Superior temporal gyrus (tissue), 1 donor: ENCODE results near the gene SLCO2A1.

Source experiments
- DNase-seq: peaks from one replicate; pipeline ENCODE4 v3.0.0-alpha.2; 2016; ENCODE audit errors: extremely low spot score

SLCO2A1 gene

DNA sequence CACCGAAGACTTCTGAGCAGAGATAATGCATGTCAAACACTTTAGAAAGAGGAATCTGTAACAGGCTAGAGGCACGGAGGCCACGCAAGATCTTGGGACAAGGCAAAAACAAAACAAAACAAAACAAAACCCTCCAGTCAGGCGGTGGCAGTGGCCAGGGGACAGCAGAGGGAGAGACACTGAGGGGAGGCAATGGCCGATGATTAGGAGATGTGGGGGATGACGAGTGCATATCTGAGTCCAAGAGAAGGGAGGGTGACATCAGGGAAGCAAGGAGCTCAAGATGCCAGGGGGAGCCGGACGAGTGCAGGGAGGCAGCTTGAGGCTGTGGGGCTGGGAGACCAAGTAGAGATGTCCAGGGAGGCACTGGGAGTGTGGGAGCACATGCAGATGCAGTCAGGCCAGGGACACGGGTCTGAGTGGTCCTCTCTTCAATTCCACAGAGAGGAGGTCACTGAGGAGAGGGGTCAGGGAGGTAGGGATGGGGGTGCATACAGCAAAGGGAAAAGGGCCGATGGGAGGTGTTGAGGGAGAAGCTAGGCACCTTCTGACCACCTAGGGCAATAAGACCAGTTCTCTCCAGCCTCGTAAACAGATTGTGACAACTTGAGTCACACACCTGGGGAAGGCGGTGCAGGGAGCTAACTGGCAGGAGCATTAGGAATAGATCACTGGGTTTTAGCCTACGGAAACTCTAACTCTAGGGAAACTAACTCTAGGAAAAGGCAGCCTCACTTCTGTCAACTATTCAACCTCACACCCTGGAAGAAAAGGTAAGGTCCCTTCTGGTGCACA lies 29.6 kb downstream of the SLCO2A1 start:
- no peak for DNase-seq

DNA sequence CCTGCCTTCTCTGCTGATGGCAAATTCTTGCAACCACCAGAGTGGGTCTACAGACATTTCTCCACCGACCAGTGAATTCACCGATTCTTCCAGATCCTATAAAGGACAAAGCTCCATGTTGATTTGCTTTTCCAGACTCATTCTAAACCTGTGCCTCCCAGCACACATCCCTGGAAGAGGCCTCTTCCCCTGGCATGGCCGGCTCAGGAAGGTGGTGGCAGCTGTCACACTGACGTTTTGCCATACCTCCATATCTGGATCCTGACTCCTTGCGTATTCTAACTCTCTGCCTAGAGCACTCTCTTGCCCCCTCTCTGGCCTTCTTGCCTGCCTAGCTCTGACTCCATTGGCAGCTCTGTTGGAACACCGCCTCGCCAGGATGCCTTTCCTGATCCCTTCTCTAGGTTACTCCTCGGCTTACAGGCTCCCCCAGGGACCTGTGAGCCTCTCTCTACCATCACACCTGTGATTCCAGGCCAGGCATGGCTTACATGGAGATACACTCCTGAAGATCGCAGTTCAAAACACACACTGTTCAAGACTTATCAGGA lies 31.0 kb downstream of the SLCO2A1 start:
- DNase-seq: no peak

DNA sequence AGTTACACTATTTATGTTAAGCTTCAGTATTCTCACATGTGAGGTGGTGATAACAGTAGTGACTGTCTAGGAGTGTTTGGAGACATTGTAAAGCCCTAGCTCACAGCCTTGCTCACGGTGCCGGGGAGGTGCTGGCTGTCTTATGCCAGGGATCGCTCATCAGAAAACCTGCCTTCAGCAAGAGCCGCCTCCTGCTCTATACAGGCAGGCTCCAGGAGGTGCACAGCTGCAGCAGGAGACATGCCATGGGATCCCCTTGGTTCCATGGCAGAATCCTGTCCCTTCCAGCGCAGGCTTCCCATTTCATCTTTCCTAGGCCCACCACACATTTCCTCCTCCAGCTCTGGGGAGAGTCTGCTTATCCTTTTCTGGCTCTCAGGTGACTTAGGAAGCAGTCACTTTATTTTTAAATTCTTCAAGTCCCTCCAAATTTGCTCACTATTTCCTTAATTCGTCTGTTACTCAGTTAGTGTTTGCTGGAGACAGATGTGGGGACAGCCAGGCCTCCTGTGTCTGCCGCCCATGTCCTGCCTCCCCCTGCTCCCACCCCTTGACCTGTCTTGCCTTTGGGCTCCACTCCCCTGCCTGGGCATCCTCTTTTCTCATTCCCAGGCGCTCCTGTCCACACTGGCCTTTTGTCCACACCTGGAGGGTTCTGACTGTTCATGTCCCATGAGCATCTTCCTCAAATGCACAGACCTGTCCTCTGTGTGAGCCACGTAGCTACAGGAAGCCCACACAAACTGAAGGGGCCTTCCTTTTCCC lies 31.7 kb downstream of the SLCO2A1 start:
- no peak for DNase-seq

DNA sequence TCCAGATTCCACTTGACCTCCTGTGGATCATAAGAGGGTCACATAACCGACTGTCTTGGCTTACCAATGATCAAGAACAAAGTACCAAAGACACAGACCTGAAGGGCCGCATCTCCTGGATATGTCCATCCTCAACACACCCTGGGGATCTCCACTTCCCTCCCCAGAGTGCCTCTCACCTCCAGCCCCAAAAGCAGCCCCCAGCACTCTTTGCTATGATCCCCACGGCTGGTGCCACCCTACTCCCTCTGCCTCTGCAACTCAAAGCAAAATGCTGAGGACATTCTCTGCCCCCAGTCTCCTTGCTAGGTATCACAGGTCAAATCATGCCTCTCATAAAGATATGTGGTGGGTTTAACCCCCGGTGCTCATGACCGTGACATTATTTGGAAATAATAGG lies 32.7 kb downstream of the SLCO2A1 start:
- DNase-seq: no peak

DNA sequence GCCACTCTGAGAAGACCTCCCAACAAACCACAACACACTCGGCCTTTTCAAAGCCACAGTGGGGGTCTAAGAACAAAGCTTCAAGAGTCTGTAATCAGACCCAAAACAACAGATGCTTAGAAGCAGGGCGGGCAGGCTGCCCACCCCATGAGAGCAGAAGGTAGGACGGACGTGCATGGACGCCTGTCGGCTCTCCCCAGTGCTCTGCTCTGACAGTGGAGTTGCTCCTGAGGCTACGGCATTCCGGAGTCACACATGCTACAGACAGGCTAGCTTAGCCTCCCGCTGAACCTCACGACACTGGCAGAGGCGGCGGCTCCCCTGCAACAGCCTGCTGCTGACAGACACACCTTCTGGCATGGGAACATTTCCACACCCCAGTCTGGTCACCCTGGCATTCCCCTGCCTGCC lies 33.5 kb downstream of the SLCO2A1 start:
- no peak for DNase-seq

DNA sequence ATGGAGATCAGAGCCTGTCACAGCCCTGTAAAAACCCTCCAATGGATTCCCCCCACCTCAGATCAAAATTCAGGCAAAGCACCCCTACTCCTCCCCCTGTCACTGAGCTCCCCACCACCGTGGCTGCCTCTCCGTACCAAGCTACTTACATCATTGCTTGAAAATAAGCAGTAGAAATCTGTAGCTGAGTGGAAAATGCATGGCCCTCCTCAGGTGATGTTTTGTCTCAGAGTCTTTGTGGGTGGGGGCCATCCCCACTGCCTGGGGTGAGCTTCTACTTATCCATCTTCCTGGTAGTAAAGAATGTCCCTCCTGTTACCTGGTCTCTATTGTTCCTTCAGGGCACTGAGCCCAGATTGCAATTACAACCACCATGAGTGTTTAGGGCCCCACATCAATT lies 34.5 kb downstream of the SLCO2A1 start:
- DNase-seq: no peak

DNA sequence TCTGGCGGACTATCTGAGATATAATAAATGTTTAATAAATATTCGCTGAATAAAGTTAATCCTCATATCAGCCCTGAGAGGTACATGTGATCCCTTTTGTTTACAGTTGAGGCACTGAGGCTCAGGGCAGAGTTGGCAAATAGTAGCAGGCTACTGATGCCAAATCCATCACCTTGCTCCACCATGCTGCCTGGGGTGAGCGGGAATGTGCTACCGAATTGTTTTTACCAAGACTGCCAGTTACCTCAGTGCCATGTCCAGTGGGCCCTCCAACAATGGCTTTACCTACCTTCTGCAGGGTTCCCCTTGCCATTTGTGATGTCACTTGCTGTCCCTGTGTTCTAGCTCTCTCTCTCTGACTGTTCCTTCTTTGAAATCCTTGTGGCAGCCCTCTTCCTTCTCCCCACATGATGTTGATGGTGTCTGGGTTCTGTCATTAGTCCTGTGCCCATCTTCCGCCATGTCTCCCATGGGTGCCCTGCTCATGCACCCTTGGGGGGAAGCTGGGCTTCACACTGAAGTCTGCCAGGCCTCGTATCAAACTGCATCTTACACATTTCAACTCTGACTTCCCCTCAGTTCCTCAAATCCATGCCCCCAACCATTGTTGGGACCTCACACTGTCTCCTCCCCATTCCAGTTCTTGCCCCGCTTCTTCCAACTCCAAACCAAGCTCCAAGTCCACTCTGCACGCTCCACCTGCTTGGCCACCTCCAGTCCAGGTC lies 35.4 kb downstream of the SLCO2A1 start:
- no peak for DNase-seq

DNA sequence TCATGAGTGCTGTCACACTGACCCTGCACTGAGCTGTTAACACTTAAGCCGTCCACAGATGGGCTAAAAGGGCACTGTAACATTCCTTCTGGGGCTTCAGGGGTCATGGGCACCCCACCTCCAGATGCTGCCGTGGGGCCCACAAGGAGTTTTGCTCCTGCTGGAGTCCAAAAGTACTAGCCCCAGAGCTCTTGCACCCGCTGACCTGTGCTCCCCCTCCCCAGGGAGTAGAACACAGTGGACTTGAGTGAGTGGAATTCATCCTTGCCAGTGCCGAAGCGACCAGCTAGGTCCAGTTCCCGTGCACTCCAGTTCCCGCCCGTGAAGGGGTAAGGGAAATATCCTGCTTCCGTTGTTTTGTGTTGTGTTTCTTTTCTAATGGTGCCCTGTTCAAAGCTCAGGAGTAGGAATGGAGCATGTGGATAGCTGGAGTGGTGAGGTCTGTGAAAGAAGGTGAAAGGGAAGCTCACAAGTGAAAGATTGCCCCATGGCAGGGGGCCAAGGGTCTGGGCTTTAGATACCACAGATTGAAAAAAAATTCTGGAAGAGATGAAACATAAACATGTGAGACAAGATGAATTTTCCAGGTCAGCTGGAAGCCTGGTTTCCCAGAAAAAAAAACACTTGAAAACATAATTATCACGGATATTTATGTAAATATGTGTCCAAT lies 36.6 kb downstream of the SLCO2A1 start:
- no peak for DNase-seq

DNA sequence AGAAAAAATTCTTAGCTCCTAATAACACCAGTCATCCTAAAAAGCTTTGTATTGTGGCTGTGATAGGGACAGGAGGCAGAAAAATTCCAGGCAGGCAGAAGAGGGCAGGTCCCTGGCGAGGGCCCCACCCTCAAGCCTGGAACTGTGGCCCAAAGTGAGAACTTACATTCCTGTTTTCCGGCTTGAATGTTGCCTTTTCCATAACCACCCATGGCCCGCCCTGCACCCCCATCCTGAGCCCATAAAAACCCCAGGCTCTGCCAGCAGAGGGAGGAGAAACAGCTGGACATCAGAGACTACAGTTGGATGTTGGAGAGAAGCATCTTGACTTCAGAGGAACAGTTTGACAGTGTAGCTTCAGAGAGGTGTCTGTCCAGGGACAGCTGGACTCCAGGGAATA lies 37.3 kb downstream of the SLCO2A1 start:
- no peak for DNase-seq

DNA sequence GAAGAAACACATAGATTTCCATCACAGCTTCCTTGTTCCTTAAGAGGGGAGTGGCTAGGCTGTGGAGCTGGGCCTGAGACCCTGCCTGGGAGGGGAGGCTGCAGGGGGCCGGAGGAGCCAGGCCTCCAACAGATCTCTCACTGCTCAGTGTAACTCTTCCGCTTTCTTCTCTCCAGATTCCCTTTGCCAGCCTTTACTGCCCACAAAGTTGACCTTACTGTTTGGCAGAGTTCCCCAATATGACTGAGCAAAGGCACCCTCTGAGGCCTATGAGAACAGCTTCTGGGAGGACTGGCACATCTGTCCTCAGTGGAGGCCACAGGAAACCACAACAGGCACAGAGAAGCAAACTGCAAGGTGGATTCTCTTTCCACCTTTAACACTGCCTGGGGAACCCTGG lies 38.1 kb downstream of the SLCO2A1 start:
- no peak for DNase-seq

DNA sequence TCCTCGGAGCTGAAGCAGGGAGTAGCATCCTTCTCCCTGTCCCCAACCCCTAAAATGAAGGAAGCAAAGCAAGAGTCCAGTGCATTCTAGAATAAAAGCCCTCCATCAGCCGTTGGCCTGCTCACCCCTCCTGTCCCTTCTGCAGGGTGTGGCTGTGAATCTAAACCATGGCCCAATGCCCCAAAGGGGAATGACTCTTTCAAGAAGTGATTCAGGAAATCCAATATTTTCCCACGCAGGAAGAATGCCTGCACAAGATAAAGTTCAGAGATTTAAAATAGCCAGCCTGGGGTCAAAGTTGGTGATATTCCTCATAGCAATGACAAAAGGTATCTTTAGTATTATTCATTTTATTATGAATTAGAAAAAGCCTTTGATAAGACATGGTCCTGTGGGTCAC lies 38.5 kb downstream of the SLCO2A1 start:
- DNase-seq: no peak

DNA sequence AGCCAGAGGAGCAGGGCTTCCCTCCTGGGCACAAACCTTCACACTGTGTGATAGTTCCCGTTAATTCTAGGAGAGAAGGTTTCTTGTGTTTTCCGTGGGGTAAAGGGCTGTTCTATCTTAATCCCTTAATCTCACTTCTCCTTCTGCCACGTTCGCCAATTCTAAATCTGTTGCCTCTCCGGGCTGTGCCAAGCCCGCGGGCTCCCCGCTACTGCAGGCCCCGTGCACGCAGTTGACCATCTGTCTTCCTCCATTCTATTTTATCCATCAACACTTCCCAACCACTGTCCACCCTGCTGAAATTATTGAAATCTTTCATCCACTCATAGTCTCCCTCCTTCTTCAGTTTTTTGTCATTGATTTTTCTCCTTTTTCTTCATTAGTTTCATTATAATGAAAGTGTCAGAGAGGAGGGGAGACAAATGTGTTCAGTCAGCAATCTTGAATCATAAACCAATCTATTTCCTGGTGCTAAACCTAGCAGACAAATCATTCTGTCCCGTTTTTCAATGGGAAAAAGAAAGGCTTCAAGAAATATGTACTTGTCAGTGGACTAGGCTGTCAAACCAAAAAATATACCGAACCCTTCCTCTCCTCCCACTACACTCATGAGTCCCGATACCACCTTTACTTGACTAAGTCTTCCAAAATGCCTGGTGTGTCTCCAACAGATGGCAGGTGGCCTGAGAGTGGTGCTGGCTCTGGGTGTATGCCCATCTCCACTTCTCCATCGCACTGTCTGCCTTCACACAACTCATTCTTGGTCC lies 39.6 kb downstream of the SLCO2A1 start:
- peak; percentile 13 for DNase-seq

DNA sequence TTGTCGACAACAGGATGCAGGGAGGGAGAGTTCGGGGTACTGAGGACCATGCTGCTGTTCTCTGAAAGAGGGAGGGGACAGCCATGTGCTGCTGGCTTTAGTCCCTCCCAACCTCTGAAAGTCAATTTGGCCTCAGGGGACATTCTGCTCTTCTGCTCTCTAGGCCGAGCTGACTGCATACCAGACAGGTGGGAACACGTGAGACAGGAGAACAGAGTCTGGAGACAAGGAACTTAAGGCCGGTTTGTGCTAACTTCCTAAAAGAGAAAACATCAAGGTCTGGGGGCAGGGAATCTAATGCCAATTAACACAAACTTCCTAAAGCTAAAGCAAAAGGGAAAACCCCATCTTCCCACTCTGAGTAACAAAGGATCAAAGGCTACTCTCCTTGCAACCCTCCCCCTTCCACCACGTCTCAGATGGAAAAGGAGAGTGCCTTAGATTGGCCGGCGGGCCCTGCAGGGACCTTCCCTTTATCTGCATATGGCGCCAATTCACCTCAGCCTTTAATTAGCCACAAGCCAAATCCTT lies 41.0 kb downstream of the SLCO2A1 start:
- DNase-seq: no peak

DNA sequence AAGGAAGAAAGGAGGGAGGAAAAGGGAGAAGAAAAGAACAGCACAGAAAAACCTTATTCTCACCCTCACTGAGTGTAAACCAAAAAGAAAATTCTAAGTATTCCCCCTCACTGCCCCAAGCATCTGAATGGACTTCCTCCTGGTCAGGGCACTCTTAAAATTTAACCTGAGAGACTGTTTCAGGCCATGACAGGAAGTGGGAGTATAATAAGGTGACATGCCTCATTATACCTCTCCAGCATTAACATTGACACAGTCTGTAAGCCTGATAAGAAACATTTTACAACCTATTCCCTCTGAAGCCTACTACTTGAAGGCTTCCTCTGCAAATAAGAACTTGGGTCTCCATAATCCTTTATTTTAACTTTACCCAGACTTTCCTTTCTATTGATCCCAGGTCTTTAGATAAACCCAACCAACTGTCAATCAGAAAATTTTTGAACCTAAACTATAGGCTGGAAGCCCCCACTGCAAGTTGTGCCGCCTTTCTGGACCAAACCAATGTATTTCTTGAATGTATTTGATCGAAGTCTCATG lies 41.7 kb downstream of the SLCO2A1 start:
- no peak for DNase-seq

DNA sequence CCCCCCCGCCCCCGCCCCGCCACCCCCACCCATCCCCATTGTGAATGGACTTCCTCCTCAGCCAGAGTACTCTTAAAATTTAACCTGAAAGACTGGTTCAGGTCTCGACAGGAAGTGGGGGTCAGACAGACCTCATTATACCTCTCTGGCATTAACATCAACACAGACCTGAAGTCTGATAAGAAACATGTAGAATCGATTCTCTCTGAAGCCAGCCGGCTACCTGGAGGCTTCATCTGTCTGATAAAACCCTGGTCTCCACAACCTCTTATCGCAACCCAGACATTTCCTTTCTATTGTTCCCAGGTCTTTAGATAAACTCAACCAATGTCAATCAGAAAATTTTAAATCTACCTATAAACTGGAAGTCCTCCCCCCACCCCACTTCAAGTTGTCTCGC lies 42.6 kb downstream of the SLCO2A1 start:
- no peak for DNase-seq

DNA sequence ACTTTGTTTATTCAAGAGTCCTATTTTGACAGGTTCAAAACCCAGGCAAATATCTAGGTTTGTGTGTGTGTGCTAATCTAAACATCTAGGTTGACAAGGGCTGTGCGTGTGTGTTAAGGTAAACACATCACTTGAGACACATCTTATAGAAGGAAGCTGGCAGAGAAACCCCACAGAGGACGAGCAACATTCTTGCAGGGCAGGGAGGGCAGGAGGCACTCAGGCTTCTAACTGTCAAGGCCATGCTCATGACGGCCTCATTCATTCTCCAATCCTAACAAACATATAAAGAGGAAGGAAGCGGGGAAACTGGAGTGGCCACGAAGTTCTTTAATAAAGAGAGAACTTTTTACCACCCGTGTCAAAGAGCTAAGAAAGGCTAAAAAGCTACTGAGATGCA lies 43.4 kb downstream of the SLCO2A1 start:
- no peak for DNase-seq

DNA sequence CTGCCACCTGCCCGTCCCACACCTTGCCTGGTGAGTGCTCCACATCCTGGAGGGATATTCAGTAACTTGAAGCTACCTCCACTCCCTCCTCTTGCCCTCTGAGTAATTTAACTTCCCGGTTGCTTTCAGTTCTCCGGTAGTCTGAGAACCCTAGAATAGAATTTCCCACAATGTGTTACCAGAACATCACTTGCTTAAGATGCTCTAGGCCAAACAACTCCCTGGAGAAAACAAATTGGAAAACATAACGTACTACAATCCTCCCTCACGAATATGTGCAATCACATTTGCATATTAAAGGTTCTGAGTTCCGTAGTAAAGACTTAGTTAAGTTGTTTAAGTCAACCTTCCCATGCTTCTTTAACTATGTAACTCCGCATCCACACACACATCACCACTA lies 44.8 kb downstream of the SLCO2A1 start:
- no peak for DNase-seq

DNA sequence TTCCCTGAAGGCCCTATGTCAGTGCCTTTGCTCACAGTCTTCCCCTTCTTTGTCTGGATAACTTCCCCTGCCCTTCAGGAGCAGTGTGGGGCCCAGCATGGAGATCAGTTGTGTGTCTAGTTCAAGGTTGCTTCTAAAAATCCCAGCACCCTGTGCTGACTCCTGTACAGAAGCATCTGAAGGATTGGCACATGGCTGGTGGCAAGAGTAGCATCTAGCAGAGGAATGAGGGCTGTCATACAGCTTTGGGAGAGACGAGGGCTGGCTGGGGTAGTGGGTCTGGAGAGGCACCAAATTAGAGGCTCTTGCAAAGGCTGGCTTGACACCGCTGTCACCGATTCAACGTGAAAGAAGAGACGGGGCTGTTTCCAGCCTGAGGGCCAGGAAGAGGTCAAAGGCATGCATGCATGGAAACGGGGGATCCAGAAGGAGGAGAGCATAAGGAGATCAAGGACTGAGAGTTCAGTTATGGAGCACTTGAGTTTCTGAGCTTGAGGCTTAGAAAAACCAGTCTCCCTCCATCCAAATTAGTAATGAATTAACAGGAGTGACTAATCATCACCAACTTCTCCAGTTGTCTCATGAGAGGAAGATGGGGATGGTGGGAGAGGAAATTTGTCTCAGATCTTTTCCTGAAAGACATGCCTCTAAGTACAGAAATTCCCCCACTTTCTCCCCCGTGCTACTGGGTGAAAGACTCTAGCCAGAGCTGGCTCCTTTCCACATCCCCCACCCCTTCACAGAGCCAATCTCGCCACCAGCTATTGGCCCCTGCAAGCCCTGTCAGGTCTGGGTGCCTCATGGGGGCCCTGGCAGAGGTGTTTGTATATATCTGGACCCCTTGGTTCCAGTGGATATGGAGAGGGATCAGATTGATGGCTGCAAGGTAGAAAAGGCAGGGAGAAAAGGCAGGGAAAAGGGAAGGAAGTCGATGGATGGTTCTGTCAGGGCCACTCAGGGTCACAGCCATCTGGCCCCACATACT lies 45.9 kb downstream of the SLCO2A1 start:
- DNase-seq: no peak

DNA sequence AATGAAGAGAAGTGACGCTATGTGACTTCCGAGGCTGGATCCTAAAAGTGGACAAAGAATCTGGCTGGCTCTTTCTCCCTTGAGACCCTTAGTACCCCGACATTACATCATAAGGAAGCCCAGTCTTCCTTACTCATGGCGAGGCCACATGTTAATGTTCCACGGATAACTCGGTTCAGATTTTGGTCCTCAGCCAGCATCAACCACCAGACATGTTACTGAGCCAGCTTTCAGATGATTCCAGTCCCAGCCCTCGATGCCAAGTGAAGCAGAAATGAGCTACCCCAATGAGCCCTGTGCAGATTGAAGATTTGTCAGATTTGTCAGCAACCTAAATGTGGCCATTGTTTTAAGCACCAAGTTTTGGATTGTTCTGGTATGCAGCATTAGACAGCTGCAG lies 46.6 kb downstream of the SLCO2A1 start:
- no peak for DNase-seq
